Measurements from ENCODE around the gene LMAN1L.
A peak's percentile ranks its signal among the peaks of the same experiment; 100 is the strongest.

LMAN1L gene

GRCh38 chr15:74838746-74839525 lies 26.3 kb downstream of the LMAN1L start:
- DNase-seq = no peak

- DNase-seq = no peak
These were observed 27.1 kb downstream of the LMAN1L start for GRCh38 chr15:74839526-74840395.

GRCh38 chr15:74840851-74841775 lies 28.5 kb downstream of the LMAN1L start:
- DNase-seq = no peak

GRCh38 chr15:74841891-74842373 lies 29.3 kb downstream of the LMAN1L start:
- DNase-seq = no peak

GRCh38 chr15:74842581-74843444 lies 30.2 kb downstream of the LMAN1L start, which contains the start of gene ULK3:
Gene ULK3, minus strand, starts transcription at chr15:74843156. Its CDS starts 51 bp downstream, at chr15:74843105.
- peak; percentile 92 for DNase-seq

- no peak for DNase-seq
These were observed 30.8 kb downstream of the LMAN1L start for GRCh38 chr15:74843445-74843828.

- no peak for DNase-seq
These were observed 31.3 kb downstream of the LMAN1L start for GRCh38 chr15:74843891-74844299.

GRCh38 chr15:74844319-74845207 lies 31.9 kb downstream of the LMAN1L start:
- DNase-seq = no peak

GRCh38 chr15:74845208-74845568 lies 32.6 kb downstream of the LMAN1L start:
- peak; percentile 55 for DNase-seq

- peak; percentile 25 for DNase-seq
These were observed 32.9 kb downstream of the LMAN1L start for GRCh38 chr15:74845581-74845980.

- DNase-seq = no peak
These were observed 34.8 kb downstream of the LMAN1L start for GRCh38 chr15:74847432-74847831.

- no peak for DNase-seq
These were observed 37.8 kb downstream of the LMAN1L start for GRCh38 chr15:74850393-74850792.

- no peak for DNase-seq
These were observed 39.3 kb downstream of the LMAN1L start for GRCh38 chr15:74851960-74852359.

- DNase-seq = no peak
These were observed 41.9 kb downstream of the LMAN1L start for GRCh38 chr15:74854453-74855022.

- no peak for DNase-seq
These were observed 43.2 kb downstream of the LMAN1L start for GRCh38 chr15:74855857-74856256.

GRCh38 chr15:74856537-74856936 lies 43.9 kb downstream of the LMAN1L start:
- DNase-seq = no peak

- DNase-seq = no peak
These were observed 44.5 kb downstream of the LMAN1L start for GRCh38 chr15:74857082-74857655.

GRCh38 chr15:74857671-74858368 lies 45.2 kb downstream of the LMAN1L start:
- DNase-seq = no peak

- DNase-seq = no peak
These were observed 45.7 kb downstream of the LMAN1L start for GRCh38 chr15:74858369-74858740.

Measured in central memory CD4-positive, alpha-beta T cell (primary cell).